Measurements from ENCODE around the gene PADI1.

PADI1 gene

GRCh38 chr1:17272066-17272465 lies 67.1 kb downstream of the PADI1 start:
- no peak for DNase-seq (ENCODE audit: low spot score)

- no peak for DNase-seq (ENCODE audit: low spot score)
These were observed 67.7 kb downstream of the PADI1 start for GRCh38 chr1:17272646-17273045.

GRCh38 chr1:17273096-17273495 lies 68.2 kb downstream of the PADI1 start:
- no peak for DNase-seq (ENCODE audit: low spot score)

- no peak for DNase-seq (ENCODE audit: low spot score)
These were observed 69.5 kb downstream of the PADI1 start for GRCh38 chr1:17274186-17275170.

GRCh38 chr1:17276568-17276967 lies 71.6 kb downstream of the PADI1 start:
- no peak for DNase-seq (ENCODE audit: low spot score)

- no peak for DNase-seq (ENCODE audit: low spot score)
These were observed 72.7 kb downstream of the PADI1 start for GRCh38 chr1:17277511-17278159.

- DNase-seq (ENCODE audit: low spot score) = no peak
These were observed 74.3 kb downstream of the PADI1 start for GRCh38 chr1:17278996-17279830.

GRCh38 chr1:17280436-17280835 lies 75.5 kb downstream of the PADI1 start:
- DNase-seq (ENCODE audit: low spot score) = no peak

GRCh38 chr1:17280894-17281293 lies 76.0 kb downstream of the PADI1 start:
- DNase-seq (ENCODE audit: low spot score) = no peak

GRCh38 chr1:17281775-17282181 lies 76.8 kb downstream of the PADI1 start:
- DNase-seq (ENCODE audit: low spot score) = no peak

GRCh38 chr1:17282836-17283235 lies 77.9 kb downstream of the PADI1 start:
- DNase-seq (ENCODE audit: low spot score) = no peak

GRCh38 chr1:17286646-17287045 lies 81.7 kb downstream of the PADI1 start:
- DNase-seq (ENCODE audit: low spot score) = no peak

GRCh38 chr1:17287130-17287776 lies 82.3 kb downstream of the PADI1 start:
- DNase-seq (ENCODE audit: low spot score) = no peak

GRCh38 chr1:17289721-17290120 lies 84.8 kb downstream of the PADI1 start:
- no peak for DNase-seq (ENCODE audit: low spot score)

- DNase-seq (ENCODE audit: low spot score) = no peak
These were observed 85.6 kb downstream of the PADI1 start for GRCh38 chr1:17290553-17290952.

GRCh38 chr1:17292299-17293160 lies 87.6 kb downstream of the PADI1 start:
- DNase-seq (ENCODE audit: low spot score) = no peak

GRCh38 chr1:17293681-17294425 lies 88.9 kb downstream of the PADI1 start:
- no peak for DNase-seq (ENCODE audit: low spot score)

- DNase-seq (ENCODE audit: low spot score) = no peak
These were observed 90.4 kb downstream of the PADI1 start for GRCh38 chr1:17295292-17295691.

Measured in globus pallidus (tissue), 1 donor.